HG03571 (cell line): ENCODE data around the gene DPCD.

Experiments used
- ATAC-seq: cut with Tn5 transposase; IDR thresholded peaks from one replicate; pipeline ENCODE4 v1.9.1; 2021; ENCODE audit not compliant: unreplicated experiment

DPCD gene

GRCh38 chr10:101653536-101653935, 65.4 kb downstream of the DPCD start:
- ATAC-seq, result no peak

DNA sequence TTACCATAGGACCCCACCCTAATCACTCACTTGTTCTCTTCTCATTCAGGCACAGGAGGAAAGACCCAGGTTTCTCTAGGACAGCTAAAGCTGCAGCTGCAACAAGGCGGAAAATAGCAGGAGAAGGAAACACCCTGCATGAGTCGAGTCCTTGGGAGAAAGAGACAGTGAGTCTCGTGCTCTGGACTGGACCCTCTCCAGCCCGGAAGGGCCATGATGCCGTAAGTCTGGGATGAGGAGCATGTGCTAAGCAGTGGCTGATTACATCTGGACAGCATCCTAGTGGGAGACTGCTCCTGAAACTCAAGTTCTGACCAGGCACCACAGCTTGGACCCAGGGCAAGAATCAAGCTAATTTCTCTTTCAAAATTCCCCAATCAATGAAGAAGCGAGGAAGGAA, 67.4 kb downstream of the DPCD start:
- ATAC-seq, result no peak

GRCh38 chr10:101656890-101657289, 68.8 kb downstream of the DPCD start:
- no peak for ATAC-seq

GRCh38 chr10:101658975-101659374, 70.9 kb downstream of the DPCD start:
- ATAC-seq, result no peak
